Calu3 (cell line): ENCODE data around the gene COL6A2. TPM values are rescaled to one million over a fixed set of nuclear protein-coding genes. Genes with fewer than 3 reads are reported as not detected.

Experiments
- BruUV-seq: library from RNA; stranded (reverse); fragments of 400-500 nt; replicated peaks from 2 replicates; lab custom pipeline; 2021; lab: Mats Ljungman, UMichigan
- CTCF ChIA-PET: fragments of 300-600 bp; sonication (Branson Sonifier 250); formaldehyde crosslinking; loops from one replicate; lab custom pipeline; 2022; ENCODE audit warnings: antibody characterized with exemption; lab: Charles Lee
- DNase-seq: peaks from one replicate; pipeline ENCODE4 v3.0.0; 2022
- H3K27ac Mint-ChIP-seq: one replicate; pipeline ENCODE4 v1.8.0; 2022; ENCODE audit warnings: mixed read lengths; ENCODE audit not compliant: unreplicated experiment
- H3K27me3 Mint-ChIP-seq: one replicate; pipeline ENCODE4 v1.8.0; 2022; ENCODE audit warnings: mixed read lengths; ENCODE audit not compliant: unreplicated experiment
- H3K36me3 Mint-ChIP-seq: one replicate; pipeline ENCODE4 v1.8.0; 2022; ENCODE audit warnings: mild to moderate bottlenecking, moderate library complexity, mixed read lengths; ENCODE audit not compliant: insufficient read depth, unreplicated experiment
- H3K4me1 Mint-ChIP-seq: one replicate; pipeline ENCODE4 v1.8.0; 2022; ENCODE audit warnings: mild to moderate bottlenecking, low read depth, mixed read lengths; ENCODE audit not compliant: unreplicated experiment
- H3K4me3 Mint-ChIP-seq: one replicate; pipeline ENCODE4 v1.8.0; 2022; ENCODE audit warnings: mild to moderate bottlenecking, low read depth, moderate library complexity, mixed read lengths; ENCODE audit not compliant: unreplicated experiment
- H3K9me3 Mint-ChIP-seq: one replicate; pipeline ENCODE4 v1.8.0; 2022; ENCODE audit warnings: low read depth, mixed read lengths; ENCODE audit not compliant: unreplicated experiment
- intact Hi-C: fragments of 100-400 bp; cut with micrococcal nuclease; formaldehyde crosslinking; loops from one replicate; pipeline ENCODE4 v1.10.0; 2022; ENCODE audit not compliant: unreplicated experiment
- total RNA-seq: library from RNA; stranded (reverse); gene quantifications from 2 replicates; pipeline ENCODE4 v1.2.3, GENCODE V29; 2022
- TF ChIP-seq, protein P1 (sequence below): fragments of 200-600 bp; IDR thresholded peaks from one replicate; pipeline ENCODE4 v1.8.0; 2022; ENCODE audit warnings: antibody characterized with exemption; ENCODE audit not compliant: unreplicated experiment

The COL6A2 gene
- total RNA-seq, 1 experiment from 2014 or later, result 3.4 TPM

DNA sequence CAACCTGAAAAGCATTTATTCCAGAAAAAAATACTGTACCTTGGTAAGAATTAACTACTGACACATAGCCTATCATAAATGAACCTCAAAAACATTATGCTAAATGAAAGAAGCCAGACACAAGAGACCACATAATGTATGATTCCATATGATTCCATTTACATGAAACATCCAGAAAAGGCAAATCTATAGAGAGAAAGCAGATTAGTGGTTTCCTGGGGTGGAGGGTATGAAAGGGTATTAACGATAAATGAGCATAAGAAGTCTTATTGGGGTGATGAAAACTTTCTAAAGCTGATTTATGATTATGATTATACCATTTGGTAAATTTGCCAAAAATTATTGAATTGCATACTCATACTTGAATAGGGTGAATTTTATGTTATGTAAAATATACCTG is 10.3 kb upstream of the COL6A2 start:
- intact Hi-C loops, result no loop called here
- Mint-ChIP-seq H3K36me3 (no peaks in the 10 kb centered on the region), H3K27me3 (no peaks in the 10 kb centered on the region), H3K27ac (no peak overlapping the region), H3K4me3 (no peak overlapping the region), H3K4me1 (no peaks in the 10 kb centered on the region), H3K9me3 (peaks cover 11% of the 10 kb centered on the region)
- no TSS peak for BruUV-seq
- TF ChIP-seq, protein P1, sequence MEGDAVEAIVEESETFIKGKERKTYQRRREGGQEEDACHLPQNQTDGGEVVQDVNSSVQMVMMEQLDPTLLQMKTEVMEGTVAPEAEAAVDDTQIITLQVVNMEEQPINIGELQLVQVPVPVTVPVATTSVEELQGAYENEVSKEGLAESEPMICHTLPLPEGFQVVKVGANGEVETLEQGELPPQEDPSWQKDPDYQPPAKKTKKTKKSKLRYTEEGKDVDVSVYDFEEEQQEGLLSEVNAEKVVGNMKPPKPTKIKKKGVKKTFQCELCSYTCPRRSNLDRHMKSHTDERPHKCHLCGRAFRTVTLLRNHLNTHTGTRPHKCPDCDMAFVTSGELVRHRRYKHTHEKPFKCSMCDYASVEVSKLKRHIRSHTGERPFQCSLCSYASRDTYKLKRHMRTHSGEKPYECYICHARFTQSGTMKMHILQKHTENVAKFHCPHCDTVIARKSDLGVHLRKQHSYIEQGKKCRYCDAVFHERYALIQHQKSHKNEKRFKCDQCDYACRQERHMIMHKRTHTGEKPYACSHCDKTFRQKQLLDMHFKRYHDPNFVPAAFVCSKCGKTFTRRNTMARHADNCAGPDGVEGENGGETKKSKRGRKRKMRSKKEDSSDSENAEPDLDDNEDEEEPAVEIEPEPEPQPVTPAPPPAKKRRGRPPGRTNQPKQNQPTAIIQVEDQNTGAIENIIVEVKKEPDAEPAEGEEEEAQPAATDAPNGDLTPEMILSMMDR, result no peak
- CTCF ChIA-PET, result no interaction called here
- DNase-seq, result no peak

DNA sequence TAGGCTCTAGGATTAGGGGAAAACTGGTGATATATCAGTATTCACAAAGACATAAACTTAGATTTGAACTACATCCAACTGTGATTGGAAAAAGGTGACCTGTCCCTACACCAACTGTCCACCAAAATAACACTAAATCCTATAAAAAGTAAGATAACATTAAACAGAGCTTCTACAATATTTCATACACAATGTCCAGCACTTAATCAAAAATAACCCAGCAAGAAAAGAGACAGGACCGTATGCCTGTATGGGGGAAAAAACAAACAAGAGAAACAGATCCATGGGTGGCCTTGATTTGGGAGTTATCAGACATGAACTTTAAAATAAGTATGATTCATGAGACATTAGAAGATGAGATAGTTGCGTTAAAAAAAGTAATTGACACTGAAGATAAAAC is 9.7 kb upstream of the COL6A2 start:
- TF ChIP-seq, protein P1, result no peak
- Mint-ChIP-seq H3K36me3 (no peaks in the 10 kb centered on the region), H3K27me3 (no peaks in the 10 kb centered on the region), H3K4me1 (no peaks in the 10 kb centered on the region), H3K27ac (no peak overlapping the region), H3K4me3 (no peak overlapping the region), H3K9me3 (peaks cover 11% of the 10 kb centered on the region)
- no peak for DNase-seq
- CTCF ChIA-PET, result no interaction called here
- no TSS peak for BruUV-seq
- intact Hi-C loops, result no loop called here

DNA sequence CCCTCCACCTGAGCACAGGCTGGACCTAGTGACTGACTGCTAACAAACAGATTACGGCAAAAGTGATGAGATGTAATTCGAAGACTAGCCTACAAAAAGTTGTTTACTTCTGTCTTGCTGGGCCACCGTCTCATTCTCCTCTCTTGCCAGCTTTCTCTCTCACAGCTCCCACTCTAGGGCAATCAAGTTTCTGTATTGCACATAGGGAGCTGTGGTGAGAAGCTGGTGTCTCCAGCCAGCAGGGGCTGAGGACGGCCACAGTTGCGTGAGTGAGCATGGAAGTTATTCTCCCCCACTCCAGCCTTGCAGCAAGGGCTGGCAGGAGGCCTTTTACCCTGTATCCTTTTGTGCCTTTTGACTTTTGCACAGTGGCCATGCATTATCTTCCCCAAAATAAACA is 8.6 kb upstream of the COL6A2 start:
- TF ChIP-seq, protein P1, result no peak
- Mint-ChIP-seq H3K36me3 (no peaks in the 10 kb centered on the region), H3K27me3 (no peaks in the 10 kb centered on the region), H3K27ac (no peak overlapping the region), H3K4me1 (no peaks in the 10 kb centered on the region), H3K4me3 (no peak overlapping the region), H3K9me3 (peaks cover 11% of the 10 kb centered on the region)
- no TSS peak for BruUV-seq
- CTCF ChIA-PET, result no interaction called here
- intact Hi-C loops, result no loop called here
- DNase-seq, result no peak

DNA sequence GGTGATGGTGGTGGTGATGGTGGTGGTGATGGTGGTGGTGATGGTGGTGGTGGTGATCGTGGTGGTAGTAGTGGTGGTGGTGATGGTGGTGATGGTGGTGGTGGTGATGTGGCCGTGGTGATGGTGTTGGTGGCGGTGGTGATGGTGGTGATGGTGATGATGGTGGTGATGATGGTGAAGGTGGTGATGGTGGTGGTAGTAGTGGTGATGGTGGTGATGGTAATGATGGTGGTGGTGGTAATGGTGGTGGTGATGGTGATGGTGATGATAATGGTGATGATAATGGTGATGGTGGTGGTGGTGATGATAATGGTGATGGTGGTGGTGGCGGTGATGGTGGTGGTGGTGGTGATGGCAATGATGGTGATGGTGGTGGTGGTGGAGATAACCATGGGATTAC is 6.8 kb upstream of the COL6A2 start:
- CTCF ChIA-PET, result no interaction called here
- DNase-seq, result no peak
- intact Hi-C loops, result no loop called here
- Mint-ChIP-seq H3K9me3 (peaks cover 11% of the 10 kb centered on the region), H3K36me3 (no peaks in the 10 kb centered on the region), H3K27ac (no peak overlapping the region), H3K4me1 (no peaks in the 10 kb centered on the region), H3K27me3 (peaks cover 3% of the 10 kb centered on the region), H3K4me3 (no peak overlapping the region)
- TF ChIP-seq, protein P1, result no peak
- BruUV-seq, result no TSS peak
